Stimulated activated CD4-positive, alpha-beta T cell treated with anti-CD3 and anti-CD28 coated beads, Interleukin-1b, Interleukin-23, amount 100 ng/mL, for 48 hours (primary cell): Measurements from ENCODE around the gene TENM3.

Source experiments
- DNase-seq: peaks from one replicate; pipeline ENCODE4 v3.0.0-alpha.2; 2020

Gene TENM3

GRCh38 chr4:182643801-182644682, 400.8 kb downstream of the TENM3 start:
- DNase-seq: no peak

- DNase-seq: no peak
Observed at GRCh38 chr4:182644683-182645050, 401.5 kb downstream of the TENM3 start.

DNA sequence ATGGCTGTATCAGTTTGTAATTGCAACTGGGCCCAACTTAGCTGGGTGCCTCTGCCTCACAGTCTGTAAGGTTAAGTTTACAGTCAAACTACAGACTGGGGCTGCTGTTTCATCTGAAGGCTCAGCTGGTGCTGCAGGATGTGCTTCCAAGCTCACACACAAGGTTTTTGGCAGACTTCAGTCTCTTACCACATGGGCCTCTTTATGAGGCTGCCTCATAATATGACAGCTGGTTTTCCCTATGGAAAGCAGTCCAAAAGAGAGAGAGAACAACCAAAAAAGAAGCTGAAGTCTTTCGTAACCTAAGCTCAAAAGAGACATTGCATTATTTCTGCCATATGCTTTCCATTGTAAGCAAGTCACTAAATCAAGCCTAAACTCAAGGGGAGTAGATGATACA, 402.3 kb downstream of the TENM3 start:
- no peak for DNase-seq

DNA sequence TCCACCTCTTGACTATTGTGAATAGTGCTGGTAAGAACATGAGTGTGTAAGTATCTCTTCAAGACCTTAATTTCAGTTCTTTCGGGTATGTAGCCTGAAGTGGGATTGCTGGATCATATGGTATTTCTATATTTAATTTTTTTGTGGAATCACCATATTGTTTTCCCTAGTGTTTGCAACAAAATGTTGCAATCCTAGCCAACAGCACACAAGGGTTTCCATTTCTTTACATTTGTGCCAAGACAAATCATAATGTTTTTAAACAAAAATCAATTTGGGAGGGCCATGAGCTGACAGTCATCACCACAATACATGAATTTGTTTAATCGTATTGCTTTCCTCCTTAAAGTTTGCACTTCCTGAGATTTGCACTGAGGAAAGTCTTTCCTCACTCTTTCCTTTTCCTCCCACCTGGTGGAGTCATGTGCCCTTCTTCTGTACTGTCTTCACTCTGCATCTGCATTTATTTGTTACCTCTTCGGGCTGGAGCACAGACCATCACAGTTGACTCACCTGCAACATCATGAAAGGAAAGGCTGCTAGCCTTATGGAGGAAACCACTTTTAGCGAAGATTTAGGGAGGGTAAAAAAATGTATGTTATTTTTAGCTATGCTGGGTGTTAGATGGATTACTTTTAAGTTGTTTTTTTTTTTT, 404.6 kb downstream of the TENM3 start:
- DNase-seq: no peak

- DNase-seq: no peak
Observed at GRCh38 chr4:182648766-182649165, 405.6 kb downstream of the TENM3 start.

DNA sequence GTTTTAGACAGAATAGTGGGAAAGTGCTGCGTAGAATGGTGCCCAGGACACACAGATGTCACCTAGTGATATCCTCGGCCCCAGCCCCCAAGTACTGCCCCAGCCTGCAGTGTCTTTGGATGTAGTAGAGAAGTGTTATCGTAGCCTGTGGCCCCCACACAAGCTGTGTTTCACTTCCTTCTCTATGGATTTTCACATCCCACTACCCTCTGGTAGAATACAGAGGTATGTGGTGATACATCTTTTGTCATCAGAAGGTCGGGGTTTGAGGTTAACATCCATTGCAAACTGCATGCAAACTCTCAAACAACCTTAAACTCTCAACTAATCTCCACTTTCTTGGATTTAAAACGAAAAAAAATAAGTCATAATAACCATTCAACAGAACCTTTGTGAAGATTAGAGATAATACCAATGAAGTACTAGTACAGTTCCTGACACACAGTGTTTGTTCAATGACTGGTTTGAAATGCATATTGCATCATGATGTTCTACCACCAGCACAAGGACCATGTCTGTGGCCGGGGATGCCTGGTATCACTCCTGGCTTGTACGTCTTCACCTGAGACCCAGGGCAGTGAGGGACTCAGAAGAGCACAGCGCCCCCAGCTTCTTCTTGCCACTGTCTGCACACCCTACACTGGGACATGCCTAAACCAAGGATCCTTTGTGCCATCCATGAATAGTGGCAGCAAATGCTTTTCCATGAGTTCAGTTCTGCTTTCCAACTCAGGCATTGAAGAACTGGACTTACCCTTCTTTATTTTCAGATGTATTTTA, 406.7 kb downstream of the TENM3 start:
- no peak for DNase-seq

DNA sequence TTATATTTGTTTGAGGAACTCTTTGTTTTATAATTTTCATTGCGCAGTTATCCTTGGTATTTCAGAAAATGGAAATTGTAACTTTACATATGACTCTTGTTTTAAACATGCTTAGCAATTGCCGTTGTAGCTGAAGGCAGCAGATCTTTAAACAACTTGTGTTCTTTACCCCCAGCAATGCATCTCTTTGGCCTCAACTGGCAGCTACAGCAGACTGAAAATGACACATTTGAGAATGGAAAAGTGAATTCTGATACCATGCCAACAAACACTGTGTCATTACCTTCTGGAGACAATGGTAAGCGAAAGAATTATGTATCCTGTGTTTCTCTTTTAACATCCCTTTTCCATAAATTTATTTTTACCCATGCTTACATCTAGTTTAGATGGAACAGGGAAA, 410.4 kb downstream of the TENM3 start:
- DNase-seq: no peak

DNA sequence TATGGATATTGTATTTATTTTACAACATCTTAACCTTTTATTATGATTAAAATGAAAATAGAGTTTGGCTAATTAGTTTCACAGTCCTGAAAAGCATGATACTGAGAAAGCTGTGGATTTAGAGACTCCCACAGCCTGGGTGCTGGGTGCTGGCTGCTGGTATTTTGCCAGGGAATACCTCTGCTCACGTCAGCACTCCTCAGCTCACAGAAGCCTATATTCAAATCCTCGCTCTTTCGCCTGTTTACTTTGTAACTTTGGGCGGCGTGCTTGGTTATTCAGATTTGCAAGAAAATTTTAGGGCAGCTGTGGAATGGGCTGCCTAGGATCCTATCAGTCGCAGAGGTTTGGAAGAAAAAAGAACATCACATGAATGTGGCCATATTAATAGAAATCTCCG, 412.1 kb downstream of the TENM3 start:
- no peak for DNase-seq

DNA sequence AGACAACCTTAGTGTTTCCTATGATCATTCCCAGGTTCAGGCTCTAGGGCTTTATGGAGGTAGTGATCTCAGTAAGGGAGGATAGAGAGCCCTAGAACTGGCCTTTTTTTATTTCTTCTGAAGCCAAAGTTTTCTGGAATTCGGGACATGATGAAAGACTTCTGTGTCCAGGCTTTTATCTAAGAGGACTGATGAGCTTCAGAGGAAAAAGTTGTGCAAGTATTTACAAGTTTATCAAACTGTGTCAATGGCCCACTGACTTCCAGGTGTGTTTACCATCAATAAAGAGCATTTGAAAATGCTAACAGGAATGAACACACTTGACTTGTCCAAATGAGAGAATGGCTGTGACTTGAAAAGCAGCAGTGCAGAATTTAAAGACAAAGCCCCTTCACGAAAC, 419.3 kb downstream of the TENM3 start:
- no peak for DNase-seq

DNA sequence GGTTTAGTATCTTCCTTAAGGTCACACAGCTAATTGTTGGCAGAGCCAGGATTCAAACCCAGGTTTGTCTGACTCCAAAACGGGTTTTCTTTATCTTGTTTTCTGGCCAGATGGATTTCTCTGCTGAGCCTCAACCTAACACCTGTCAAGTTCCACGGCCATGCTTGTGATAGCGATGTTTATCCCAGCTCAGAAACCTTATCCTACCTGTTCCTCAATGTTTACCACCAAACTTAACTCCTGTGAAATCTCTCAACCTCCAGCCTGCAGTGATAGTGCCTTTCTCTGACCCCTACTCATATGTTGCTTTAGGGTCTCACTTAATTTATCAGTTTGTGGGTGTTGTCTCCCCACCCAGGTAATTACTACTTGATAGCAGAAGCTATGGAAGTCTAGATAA, 428.0 kb downstream of the TENM3 start:
- DNase-seq: no peak

- DNase-seq: no peak
Observed at GRCh38 chr4:182671749-182672148, 428.5 kb downstream of the TENM3 start.

DNA sequence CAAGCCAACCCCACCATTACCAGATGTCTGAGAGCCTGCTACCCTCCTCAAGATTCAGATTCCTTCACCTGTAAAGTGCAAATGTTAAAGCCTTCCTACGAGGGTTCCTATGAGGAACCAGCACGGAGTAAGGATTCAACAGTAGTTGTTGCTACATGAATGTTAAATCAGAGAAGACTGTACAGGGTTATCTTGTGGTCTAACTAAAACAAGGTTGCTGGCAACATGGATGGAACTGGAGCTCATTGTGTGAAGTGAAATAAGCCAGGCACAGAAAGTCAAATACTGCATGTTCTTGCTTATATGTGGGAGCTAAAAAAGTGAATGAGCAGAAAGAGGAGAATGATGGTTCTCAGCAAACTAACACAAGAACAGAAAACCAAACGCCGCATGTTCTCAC, 435.4 kb downstream of the TENM3 start:
- DNase-seq: no peak

DNA sequence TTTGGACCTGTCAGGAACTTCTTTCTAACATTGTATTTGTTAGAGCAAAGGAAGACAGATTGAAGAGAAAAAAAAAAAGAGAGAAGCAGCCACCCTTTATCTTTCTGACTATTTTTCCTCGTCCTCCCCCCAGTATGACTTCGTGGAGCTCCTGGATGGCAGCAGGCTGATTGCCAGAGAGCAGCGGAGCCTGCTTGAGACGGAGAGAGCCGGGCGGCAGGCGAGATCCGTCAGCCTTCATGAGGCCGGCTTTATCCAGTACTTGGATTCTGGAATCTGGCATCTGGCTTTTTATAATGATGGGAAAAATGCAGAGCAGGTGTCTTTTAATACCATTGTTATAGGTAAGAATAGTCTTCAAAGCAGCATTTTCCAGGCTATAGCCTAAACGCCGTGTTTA, 436.3 kb downstream of the TENM3 start:
- no peak for DNase-seq

- DNase-seq: no peak
Observed at GRCh38 chr4:182680234-182680653, 437.0 kb downstream of the TENM3 start.

DNA sequence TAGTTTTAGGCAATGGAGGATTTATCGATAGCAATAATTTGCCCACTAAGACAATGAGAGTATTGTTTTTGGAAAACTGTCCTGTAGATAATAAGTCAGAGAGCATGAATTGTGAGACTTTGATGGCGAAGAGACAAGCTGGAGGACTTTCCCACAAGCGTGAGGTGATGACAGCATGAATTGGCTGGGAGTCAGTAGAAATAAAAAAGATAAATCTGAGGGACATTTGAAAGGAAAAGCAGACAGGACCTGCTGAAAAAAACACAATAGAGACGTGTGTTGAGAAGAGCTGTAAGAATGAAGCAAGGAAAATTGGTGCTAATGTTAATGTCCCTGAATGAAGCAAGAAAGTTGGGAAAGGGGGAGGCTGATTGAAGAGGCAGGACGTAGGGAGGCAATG, 440.5 kb downstream of the TENM3 start:
- DNase-seq: no peak

DNA sequence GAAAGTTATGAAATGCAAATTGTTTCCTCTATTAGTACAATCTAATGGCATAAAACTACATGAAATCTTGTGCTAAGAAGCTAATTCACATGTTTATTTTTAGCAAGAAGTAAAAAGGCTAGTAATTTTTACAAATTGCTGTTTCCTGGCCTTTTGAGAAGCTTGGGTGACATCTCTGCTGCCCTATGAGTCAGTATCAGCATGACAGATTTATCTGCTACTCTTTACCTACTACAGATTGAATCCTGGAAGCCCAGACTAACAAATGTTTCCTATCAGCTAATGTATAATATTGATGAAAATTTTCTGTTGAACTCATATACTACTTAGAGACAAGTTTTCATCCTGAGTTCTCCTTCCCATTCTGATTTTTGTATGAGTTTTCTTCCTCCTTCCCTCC, 441.6 kb downstream of the TENM3 start:
- no peak for DNase-seq

GRCh38 chr4:182688081-182688480, 444.9 kb downstream of the TENM3 start:
- no peak for DNase-seq

- DNase-seq: no peak
Observed at GRCh38 chr4:182694551-182694950, 451.3 kb downstream of the TENM3 start.

DNA sequence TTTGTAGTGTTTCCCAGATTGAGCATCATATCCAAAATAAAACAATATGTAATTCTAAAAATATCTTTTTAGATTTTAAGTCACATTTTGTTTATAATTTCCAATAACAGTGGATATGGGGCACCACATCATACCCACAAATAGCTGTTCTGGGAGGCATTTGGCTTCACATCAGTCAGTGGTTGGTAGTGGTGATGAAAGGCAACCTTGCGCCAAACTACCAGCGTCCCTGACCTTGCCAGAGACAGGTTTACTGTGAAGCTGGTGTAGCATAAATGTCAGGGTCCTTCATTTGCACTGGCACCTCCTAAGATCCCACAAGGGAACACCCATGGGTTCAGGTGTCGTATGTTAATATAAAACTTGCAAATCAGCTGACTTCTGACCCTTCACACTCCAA, 451.8 kb downstream of the TENM3 start:
- DNase-seq: no peak

- no peak for DNase-seq
Observed at GRCh38 chr4:182695842-182696241, 452.6 kb downstream of the TENM3 start.

GRCh38 chr4:182697094-182697493, 453.9 kb downstream of the TENM3 start:
- no peak for DNase-seq

- no peak for DNase-seq
Observed at GRCh38 chr4:182698212-182698611, 455.0 kb downstream of the TENM3 start.

GRCh38 chr4:182699201-182699600, 456.0 kb downstream of the TENM3 start:
- DNase-seq: no peak

GRCh38 chr4:182699795-182700194, 456.6 kb downstream of the TENM3 start:
- DNase-seq: no peak
